Brain microvascular endothelial cell (primary cell): ENCODE measurements around the gene MISP.

Experiments used
- DNase-seq: peaks from one replicate; pipeline ENCODE4 v3.0.0-alpha.2; 2020
- H3K27ac ChIP-seq: fragments of 250-450 bp; sonication (Bioruptor Pico); 2 replicates; pipeline ENCODE4 v1.5.1; 2020; ENCODE audit warnings: mild to moderate bottlenecking, moderate library complexity
- H3K27me3 ChIP-seq: fragments of 250-450 bp; sonication (Bioruptor Pico); replicated peaks from 2 replicates; pipeline ENCODE4 v1.5.1; 2020; ENCODE audit warnings: mild to moderate bottlenecking
- H3K36me3 ChIP-seq: fragments of 250-450 bp; sonication (Bioruptor Pico); replicated peaks from 2 replicates; pipeline ENCODE4 v1.5.1; 2020; ENCODE audit warnings: mild to moderate bottlenecking
- H3K4me3 ChIP-seq: 2 replicates; pipeline ENCODE4 v1.5.1; 2011; ENCODE audit warnings: low read depth, mild to moderate bottlenecking, control low read depth, low read length, moderate library complexity
- CTCF ChIP-seq: IDR thresholded peaks from 2 replicates; pipeline ENCODE4 v1.5.1; 2011; ENCODE audit warnings: low read depth, mild to moderate bottlenecking, moderate library complexity, low read length, control low read depth, inconsistent platforms; ENCODE audit errors: missing control alignments
- in situ Hi-C: cut with HindIII; loops from 2 replicates; pipeline ENCODE4 v1.10.0; 2017; ENCODE audit warnings: low sequenced_read_pairs, low pct_ligation_motif_present

Gene MISP

GRCh38 chr19:802498-803098 lies 51.7 kb downstream of the MISP start:
- peak overlapping the region; percentile 37 for H3K27ac ChIP-seq

GRCh38 chr19:803099-803561 lies 52.2 kb downstream of the MISP start:
- no peak for TF ChIP-seq CTCF
- no peak for DNase-seq
- H3K27ac ChIP-seq, result no peak overlapping the region
- in situ Hi-C loops, result no loop called here
- peaks cover 87% of the 10 kb centered on the region for H3K36me3 ChIP-seq
- H3K4me3 ChIP-seq, result no peak overlapping the region
- H3K27me3 ChIP-seq, result no peaks in the 10 kb centered on the region

More at GRCh38 chr19:802498-803098, 51.7 kb downstream of the MISP start:
- H3K36me3 ChIP-seq, result peaks cover 84% of the 10 kb centered on the region
- H3K4me3 ChIP-seq, result peak overlapping the region; percentile 15
- no peak for TF ChIP-seq CTCF
- H3K27me3 ChIP-seq, result no peaks in the 10 kb centered on the region
- in situ Hi-C loops, result no loop called here
- DNase-seq, result peak; percentile 50

GRCh38 chr19:803686-804418 lies 52.9 kb downstream of the MISP start:
- no peak overlapping the region for H3K27ac ChIP-seq
- in situ Hi-C loops, result no loop called here
- no peak for TF ChIP-seq CTCF
- no peaks in the 10 kb centered on the region for H3K27me3 ChIP-seq
- no peak for DNase-seq
- H3K4me3 ChIP-seq, result no peak overlapping the region
- peaks cover 89% of the 10 kb centered on the region for H3K36me3 ChIP-seq

- Histone ChIP-seq H3K4me3 (no peak overlapping the region), H3K36me3 (peaks cover 92% of the 10 kb centered on the region), H3K27me3 (no peaks in the 10 kb centered on the region), H3K27ac (no peak overlapping the region)
- no peak for DNase-seq
- no peak for TF ChIP-seq CTCF
- in situ Hi-C loops, result no loop called here
Measured at GRCh38 chr19:804419-805165, 53.7 kb downstream of the MISP start.

GRCh38 chr19:805166-805551 lies 54.2 kb downstream of the MISP start:
- no peak for DNase-seq
- in situ Hi-C loops, result no loop called here
- H3K4me3 ChIP-seq, result no peak overlapping the region
- no peak for TF ChIP-seq CTCF
- H3K27ac ChIP-seq, result no peak overlapping the region
- no peaks in the 10 kb centered on the region for H3K27me3 ChIP-seq
- H3K36me3 ChIP-seq, result peaks cover 92% of the 10 kb centered on the region
